ENCODE results near the gene FAM110C.
"Not testable (repeated sequence)": the region's sequence is repeated elsewhere in the genome, so short reads cannot be mapped to it uniquely, and the experiment has no call there.

Gene FAM110C, protein sequence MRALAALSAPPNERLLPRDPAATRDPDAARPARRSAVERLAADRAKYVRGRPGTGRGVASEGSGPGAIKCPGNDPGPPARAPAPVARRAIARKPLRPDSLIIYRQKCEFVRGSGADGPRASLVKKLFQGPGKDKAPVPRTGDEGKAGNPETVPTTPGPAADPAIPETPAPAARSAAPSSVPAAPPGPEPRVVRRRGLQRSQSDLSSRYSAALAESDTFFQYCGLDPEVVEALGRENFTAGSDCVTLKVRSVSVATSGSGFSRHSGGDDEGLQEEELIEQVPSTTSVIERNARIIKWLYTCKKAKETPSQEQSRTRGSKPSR

DNA sequence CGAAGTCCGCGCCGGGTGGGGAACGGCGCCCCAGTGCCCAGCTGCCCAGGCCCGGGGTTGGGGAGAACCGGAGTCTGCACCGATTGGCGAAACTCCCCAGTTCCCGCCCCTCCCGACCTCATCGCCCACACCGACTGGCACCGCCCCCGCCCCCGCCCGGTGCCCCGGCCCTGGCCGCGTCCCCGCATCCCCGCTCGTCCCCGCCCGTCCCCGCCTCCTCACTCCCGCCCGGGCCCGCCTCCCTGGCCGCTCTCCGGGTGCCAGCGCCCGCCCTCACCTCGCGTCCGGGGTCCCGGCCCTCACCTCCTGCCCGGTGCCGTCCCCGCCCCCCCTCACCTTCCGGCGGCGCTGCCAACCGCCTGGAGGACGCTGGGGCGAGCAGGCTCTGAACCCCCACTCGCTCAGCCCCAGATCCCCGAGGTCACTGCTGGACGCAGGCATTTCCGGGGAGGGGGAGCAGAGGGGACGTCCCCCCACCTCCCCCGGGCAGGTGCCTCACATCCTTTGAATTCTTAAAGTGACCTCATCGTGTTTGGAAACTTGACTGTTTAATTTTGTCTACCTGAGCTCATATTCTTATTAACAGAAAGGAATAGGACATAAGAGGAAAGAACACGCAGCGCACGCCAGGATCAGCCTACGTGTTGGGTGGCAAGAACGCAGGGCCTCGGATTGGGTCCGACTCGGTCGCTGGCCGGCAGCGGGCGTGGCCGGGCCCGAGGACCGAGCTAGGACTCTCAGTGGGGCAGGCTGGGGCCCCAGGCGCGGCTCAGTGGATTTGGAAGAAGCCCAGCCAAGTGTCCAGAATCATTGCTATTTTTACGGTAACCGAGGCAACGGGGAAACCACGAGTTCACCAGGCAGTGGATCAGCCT, at the start of gene FAM110C:
TSS of gene FAM110C (minus strand) at position 35 of the 875 bp plus-strand sequence. CDS start 120 bp downstream, outside the sequence.
- in situ Hi-C loops (cut with HindIII; ENCODE audit: low sequenced_read_pairs): no loop called here

DNA sequence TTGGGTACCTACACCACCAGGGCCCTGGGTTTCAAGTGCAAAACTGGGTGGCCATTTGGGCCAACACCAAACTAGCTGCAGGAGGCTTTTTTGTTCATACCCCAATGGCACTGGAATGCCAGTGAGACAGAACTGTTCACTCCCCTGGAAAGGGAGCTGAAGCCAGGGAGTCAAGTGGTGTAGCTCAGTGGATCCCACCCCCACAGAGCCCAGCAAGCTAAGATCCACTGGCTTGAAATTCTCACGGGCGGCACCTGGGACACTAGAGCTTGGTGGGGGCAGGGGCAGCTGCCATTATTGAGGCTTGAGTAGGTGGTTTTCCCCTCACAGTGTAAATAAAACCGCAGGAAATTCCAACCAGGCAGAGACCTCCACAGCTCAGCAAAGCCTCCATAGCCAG, 46.0 kb upstream of the FAM110C start:
- in situ Hi-C loops (cut with HindIII; ENCODE audit: low sequenced_read_pairs): no loop called here

DNA sequence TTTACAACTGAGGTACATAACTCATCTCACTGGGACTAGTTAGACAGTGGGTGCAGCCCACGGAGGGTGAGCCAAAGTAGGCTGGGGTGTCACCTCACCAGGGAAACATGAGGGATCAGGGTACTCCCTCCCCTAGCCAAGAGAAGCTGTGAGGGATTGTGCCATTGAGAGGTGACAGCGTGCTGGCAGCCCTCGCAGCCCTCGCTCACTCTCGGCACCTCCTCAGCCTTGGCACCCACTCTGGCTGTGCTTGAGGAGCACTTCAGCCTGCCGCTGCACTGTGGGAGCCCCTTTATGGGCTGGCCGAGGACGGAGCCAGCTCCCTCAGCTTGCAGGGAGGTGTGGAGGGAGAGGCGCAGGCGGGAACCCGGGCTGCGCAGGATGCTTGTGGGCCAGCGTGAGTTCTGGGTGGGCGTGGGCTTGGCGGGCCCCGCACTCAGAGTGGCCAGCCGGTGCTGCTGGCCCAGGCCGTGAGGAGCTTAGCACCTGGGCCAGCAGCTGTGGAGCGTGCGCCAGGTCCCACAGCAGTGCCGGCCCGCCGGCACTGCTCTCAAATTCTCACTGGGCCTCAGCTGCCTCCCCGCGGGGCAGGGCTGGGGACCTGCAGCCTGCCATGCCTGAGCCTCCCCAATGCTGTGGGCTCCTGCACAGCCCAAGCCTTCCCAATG, 44.5 kb upstream of the FAM110C start:
- in situ Hi-C loops (cut with HindIII; ENCODE audit: low sequenced_read_pairs): no loop called here

DNA sequence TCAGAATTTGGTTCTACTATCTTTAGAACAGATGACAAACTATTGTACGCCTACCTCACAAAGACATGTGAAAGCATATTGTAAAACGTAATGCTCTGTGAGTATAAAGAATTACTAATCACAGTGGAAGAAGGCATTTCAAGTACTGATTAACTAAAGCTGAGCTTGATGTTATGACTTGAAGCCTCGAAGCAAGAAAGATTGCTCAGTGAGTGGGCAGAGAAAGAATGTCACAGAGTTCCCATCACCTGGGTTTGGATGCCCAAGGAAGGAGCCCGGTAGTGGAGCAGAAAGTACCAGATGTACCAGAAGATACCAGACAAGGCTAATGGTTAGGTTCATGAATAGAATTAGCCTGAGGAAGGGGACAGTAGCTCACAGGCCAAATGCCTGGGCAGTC, 39.5 kb upstream of the FAM110C start:
- in situ Hi-C loops (cut with HindIII; ENCODE audit: low sequenced_read_pairs): no loop called here

DNA sequence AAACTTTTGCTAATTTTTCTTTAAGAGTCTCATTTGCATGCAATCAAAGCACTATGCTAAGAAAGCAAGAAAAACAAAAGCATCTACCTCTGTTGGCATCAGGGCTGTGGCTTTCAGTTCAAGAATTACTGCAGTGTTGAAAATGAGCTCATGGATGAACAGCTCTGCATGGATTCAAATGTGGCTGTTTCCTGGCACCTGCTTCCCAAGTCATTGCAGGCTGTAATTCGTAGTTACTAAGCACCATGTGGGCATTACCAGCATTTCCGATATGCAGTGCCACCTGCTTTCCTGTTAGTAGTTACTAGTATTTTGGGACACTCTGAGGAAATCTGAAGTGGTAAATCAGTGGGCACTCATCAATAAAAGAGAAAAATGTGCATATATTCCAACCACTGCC, 37.8 kb upstream of the FAM110C start:
- in situ Hi-C loops (cut with HindIII; ENCODE audit: low sequenced_read_pairs): no loop called here

DNA sequence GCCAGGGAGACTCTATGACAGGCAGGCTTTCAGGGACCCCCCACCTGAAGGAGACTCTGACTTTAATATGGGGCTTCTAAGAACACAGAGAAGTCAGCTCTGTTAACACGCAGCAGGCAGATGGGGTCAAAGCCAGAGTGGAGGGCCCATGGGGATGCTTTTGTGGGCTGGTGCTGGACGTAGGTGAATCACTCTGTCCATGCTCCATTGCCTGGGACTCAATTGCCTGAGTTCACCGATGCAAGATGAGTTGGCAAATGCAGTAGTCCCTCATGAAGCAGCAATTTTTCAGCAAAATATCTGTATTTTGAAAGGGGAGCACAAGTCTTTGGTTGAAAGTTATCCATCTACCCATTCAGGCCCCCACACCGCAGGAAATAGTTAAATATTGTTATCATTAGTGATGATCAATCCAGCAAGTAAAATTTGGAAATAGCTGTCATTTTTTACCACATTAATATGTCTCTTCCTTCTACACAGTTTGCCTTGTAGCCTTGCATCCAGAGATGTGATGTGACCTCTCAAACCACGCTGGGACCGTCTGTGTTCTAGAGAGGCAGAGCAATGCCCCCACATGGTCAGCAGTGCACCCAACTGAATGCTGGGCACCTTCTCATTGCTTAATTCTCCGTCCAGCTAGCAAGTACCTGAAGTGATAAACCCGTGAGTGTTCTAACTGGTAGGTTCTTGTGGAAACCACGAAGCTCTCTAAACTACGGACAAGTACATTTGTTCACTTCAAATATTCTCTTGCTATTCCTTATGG, 34.8 kb upstream of the FAM110C start:
- in situ Hi-C loops (cut with HindIII; ENCODE audit: low sequenced_read_pairs): no loop called here

DNA sequence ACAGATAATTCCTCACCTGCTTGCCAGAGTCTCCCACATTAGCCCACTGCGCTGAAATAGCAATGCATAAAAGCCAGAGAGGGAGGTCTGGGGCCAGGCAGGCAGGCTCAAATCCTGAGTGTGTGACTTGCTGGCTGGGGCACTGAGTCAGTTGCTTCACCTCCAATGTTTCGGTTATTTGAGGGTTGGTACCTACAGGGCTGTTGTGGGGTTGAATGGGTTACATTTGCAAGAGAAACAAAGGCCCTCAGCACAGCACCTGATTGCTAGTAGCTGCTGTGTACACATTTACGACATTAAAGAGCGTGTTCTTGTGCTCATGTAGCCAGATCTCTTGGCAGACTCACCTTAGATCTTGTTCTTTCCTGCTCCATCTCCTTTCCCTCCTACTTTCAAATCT, 34.1 kb upstream of the FAM110C start:
- in situ Hi-C loops (cut with HindIII; ENCODE audit: low sequenced_read_pairs): no loop called here

DNA sequence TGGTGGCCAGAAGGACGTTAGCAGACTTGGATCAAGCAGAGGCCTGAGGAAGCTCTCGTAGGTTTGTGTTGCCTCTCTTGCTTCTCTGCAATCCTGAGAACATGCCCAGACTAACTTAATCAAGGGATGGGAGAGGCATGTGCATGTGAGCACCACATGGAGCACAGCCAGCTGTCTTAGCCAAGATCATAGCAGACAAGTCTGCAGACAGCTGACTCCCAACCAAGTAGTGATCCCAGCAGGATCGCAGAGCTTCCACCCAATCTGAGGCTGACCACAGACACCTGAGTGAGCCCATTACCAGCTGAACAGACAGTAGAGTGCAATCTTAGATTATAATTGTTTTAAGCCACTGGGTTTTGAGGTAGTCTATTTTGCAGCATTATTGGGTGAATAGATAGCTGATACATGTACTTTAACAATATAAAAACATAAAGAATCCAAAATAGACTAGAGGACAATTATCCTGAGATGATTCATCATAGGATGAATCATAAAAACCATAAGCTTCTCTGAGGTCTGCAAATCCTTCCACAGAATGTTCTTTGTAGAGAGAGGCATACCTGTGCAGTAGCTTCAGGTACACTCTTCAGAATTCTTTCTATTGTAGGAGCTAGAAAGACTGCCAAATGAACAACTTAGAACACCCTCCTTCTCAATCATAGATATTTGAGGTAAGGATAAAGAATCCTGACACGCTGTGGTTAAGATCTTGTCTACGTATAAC, 25.2 kb upstream of the FAM110C start:
- in situ Hi-C loops (cut with HindIII; ENCODE audit: low sequenced_read_pairs): no loop called here

DNA sequence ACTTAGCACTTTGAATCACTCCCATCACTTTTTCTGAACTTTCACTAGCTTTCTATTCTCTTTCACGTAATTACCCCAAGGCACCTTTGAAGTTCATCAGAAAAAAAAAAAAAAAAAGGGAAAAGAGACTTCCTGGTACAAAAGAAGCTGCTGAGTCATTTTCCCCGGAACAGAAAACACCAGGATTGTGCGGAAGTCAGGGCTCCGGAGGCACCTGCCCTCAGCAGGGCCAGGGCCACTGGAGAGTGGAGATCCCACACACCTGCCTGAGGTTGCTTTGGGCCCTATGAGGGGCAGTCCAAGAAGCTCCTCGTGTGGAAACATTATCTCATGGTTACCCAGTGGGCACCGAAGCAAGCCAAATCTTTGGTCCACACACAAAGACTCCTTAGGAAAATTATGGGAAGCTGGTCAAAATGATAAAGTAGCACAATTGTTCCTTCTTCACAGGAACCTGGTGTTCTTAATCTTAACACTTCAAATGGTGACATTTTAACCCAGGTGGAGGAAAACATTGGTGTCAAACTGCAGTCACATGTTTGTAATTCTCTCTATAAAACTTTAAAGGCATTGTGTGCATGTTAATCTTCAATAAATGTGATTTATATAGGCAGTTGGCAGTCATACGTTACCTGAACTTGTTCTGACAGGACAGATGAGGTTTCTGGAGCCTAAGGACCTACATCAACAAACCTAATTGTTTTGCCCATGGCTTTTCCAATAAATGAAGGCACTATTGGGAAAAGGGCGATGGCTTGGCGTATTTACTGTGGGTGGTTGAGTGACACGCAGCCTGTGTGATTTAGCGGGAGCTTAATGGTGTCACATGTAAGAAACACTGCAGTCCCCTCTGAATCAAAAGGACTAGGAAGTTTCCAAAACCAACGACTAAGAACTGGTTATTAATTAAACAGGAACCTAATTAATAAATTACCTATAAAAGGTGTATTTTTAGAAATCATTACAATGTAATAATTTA, 23.4 kb upstream of the FAM110C start:
- in situ Hi-C loops (cut with HindIII; ENCODE audit: low sequenced_read_pairs): no loop called here

DNA sequence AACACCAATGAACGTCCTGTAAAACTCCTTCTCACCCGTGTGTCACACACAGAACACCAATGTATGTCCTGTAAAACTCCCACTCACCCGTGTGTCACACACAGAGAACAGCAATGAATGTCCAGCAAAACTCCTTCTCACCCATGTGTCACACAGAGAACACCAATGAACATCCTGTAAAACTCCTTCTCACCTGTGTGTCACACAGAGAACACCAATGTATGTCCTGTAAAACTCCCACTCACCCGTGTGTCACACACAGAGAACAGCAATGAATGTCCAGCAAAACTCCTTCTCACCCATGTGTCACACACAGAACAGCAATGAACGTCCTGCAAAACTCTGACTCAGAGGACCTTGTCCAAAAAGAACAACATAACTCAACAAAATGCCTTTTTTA, 22.3 kb upstream of the FAM110C start:
- in situ Hi-C loops (cut with HindIII; ENCODE audit: low sequenced_read_pairs): not testable (repeated sequence)

DNA sequence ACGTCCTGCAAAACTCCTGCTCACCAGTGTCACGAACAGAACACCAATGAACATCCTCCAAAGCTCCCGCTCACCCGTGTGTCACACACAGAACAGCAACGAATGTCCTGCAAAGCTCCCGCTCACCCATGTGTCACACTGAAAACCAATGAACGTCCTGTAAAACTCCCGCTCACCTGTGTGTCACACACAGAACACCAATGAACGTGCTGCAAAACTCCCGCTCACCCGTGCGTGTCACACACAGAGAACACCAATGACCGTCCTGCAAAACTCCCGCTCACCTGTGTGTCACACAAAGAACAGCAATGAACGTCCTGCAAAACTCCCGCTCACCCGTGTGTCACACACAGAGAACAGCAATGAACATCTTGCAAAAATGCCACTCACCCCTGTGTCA, 20.5 kb upstream of the FAM110C start:
- in situ Hi-C loops (cut with HindIII; ENCODE audit: low sequenced_read_pairs): no loop called here

DNA sequence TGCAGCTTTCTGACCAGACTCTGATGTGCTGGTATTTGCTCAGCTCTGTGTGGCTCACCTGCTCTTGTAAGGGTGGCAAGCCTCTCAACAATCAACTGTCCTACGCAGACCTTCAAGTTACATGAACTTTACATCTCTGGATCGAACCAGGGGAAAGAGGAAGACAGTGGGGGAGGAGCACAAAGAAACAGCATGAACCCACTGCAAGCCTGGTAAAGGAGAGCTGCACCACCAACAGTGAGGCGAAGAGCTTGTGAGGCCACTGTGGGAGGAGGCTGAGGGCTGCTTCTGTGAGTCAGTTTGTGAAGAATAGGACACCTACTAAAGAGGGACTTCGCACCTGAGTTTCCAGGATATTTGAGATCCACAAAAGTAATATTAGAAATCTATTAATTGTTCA, 18.8 kb upstream of the FAM110C start:
- in situ Hi-C loops (cut with HindIII; ENCODE audit: low sequenced_read_pairs): no loop called here

DNA sequence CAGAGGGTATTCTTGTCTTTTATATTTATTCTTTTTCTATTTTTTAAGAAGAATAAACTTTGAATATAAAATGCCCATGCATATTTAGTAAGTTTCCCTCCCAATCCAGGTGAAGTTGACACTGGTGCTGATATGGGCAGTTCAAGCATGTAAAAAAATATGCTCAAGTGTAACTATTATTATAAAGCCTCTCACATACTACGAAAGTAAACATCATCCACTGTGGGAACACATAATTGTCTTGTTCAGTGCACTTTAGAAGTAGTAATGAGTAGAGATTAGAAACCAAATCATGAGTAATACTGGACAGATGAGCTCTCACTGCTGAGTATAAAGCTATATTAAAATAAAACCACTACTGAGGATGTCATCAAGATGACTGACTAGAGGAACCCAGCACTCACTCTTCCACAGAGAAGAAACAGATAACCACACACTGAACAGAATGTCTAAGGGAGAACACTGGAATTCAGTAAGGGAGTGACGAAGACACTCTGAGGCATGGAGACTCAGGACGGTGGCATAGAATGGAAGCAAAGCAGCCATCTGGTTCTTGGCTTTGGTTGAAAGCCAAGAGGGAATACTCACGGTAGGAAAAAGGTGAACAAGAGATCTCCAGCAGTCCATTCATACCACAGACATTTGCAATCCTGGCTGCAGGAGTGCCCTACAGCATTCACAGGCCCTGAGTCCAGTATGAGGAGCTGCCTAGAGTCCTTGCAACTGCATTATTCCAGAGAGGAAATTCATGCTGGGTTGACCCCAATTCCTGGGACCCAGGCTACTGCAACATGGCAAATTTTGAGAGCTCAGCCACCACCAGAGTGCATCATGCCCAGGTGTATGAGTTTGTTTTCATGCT, 9.5 kb upstream of the FAM110C start:
- in situ Hi-C loops (cut with HindIII; ENCODE audit: low sequenced_read_pairs): no loop called here

DNA sequence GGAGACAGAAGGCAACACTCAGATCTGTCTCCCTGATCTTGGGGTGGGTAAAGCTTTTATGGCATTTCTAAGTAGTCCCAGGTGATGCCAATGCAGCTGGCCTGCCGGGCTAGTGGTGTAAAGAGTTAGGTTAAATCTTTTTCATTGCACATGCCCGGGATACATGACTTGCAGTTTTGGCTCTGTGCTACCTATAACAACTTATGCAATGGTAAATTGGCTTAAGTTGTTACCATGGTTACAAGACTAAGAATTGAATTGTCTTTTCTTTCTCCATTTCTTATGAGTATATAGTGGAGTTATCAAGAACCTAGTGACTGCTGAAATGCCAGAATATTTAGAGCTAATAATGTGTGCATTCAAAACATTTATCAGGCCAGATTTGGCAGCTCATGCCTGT, 5.3 kb upstream of the FAM110C start:
- in situ Hi-C loops (cut with HindIII; ENCODE audit: low sequenced_read_pairs): no loop called here

DNA sequence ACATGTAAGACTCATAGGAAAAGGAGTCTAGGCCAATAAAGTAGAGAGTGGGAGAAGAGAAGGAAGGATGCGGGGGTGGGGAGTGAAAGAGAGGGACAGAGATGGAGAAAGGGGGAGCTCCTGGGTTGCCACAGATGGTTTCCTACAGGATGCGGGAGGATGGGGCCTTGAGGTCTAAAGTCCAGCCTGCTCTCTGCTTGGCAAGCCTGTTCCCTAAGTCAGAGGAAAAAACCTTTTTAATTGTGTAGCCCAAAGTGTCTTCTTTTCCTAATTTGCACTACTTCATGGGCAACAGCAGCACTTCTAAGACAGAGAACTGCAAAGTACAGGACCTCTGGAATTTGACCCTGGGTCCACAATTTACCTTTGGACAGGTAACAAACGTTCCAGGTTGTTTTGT, 1.4 kb upstream of the FAM110C start:
- in situ Hi-C loops (cut with HindIII; ENCODE audit: low sequenced_read_pairs): no loop called here

DNA sequence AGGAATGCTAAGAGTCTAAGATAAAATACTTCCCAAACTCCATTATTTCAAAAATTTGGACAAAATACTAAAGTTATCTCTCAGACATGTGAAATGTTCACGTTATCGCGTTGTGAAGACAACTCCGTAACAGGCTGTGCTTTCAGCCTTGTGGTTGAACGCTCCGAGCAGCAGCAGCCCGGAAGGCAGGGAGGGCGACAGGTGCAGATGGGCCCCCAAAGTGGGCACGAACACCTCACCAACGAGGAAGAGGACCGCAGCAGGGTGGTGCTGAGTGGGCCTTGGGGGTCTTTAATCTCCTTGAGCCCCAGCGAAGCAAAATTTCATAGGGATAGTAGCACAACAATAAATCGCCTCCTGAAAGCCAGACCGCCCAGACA, 1.0 kb upstream of the FAM110C start:
- in situ Hi-C loops (cut with HindIII; ENCODE audit: low sequenced_read_pairs): no loop called here

DNA sequence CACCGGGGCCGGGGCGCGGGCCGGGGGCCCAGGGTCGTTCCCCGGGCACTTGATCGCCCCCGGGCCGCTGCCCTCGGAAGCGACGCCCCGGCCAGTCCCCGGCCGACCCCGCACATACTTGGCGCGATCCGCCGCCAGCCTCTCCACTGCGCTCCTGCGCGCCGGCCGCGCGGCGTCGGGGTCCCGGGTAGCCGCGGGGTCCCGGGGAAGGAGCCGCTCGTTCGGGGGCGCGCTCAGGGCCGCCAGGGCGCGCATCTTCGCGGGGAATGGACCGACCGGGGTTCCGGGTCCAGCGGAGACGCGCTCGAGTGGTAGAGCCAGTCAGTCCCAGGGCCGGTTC, 204 bp downstream of the FAM110C start:
- in situ Hi-C loops (cut with HindIII; ENCODE audit: low sequenced_read_pairs): no loop called here

DNA sequence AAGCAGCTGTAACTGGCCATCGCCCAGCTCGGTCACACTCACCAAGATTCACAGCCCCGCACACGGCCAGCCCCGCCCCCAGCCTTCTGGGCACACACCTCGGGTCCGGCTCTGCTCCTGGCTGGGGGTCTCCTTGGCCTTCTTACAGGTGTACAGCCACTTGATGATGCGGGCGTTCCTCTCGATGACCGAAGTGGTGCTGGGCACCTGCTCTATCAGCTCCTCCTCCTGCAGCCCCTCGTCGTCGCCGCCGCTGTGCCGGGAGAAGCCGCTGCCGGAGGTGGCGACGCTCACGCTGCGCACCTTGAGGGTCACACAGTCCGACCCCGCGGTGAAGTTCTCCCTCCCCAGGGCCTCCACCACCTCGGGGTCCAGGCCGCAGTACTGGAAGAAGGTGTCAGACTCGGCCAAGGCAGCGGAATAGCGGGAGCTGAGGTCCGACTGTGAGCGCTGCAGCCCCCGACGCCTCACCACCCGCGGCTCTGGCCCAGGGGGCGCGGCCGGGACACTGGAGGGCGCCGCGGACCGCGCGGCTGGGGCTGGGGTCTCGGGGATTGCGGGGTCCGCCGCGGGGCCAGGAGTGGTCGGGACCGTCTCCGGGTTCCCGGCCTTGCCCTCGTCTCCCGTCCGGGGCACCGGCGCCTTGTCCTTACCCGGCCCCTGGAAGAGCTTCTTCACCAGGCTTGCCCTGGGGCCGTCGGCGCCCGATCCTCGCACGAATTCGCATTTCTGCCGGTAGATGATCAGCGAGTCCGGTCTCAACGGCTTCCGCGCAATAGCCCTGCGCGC, 769 bp downstream of the FAM110C start:
- in situ Hi-C loops (cut with HindIII; ENCODE audit: low sequenced_read_pairs): no loop called here

All from endothelial cell of hepatic sinusoid (primary cell).